HUES64 (cell line): ENCODE results near the gene IZUMO1.

Experiments
- H3K27ac ChIP-seq: 2 replicates; pipeline ENCODE4 v1.7.0; 2013; ENCODE audit warnings: low read depth, low read length, inconsistent platforms
- H3K27me3 ChIP-seq: 2 replicates; pipeline ENCODE4 v1.6.1; 2013; ENCODE audit warnings: mild to moderate bottlenecking, low read length; ENCODE audit not compliant: insufficient read depth
- H3K36me3 ChIP-seq: 2 replicates; pipeline ENCODE4 v1.6.1; 2013; ENCODE audit warnings: mild to moderate bottlenecking, low read length; ENCODE audit not compliant: insufficient read depth
- H3K4me1 ChIP-seq: 2 replicates; pipeline ENCODE4 v1.6.1; 2013; ENCODE audit warnings: mild to moderate bottlenecking, low read length, moderate library complexity; ENCODE audit not compliant: insufficient read depth
- H3K4me3 ChIP-seq: 2 replicates; pipeline ENCODE4 v1.5.1; 2013; ENCODE audit warnings: mild to moderate bottlenecking, low read length, moderate library complexity
- H3K9ac ChIP-seq: 2 replicates; pipeline ENCODE4 v1.6.1; 2013; ENCODE audit warnings: mild to moderate bottlenecking, low read depth, low read length
- H3K9me3 ChIP-seq: 2 replicates; pipeline ENCODE4 v1.6.1; 2013; ENCODE audit warnings: low read depth, low read length; ENCODE audit not compliant: insufficient read depth
- WGBS: fragments of 150-250, 120-280 bp; methylation state at CpG from one replicate; pipeline ENCODE4 v1.1.7; 2013; ENCODE audit warnings: missing lambda C conversion rate; 5-methylcytosine and 5-hydroxymethylcytosine counted together

IZUMO1 gene

DNA sequence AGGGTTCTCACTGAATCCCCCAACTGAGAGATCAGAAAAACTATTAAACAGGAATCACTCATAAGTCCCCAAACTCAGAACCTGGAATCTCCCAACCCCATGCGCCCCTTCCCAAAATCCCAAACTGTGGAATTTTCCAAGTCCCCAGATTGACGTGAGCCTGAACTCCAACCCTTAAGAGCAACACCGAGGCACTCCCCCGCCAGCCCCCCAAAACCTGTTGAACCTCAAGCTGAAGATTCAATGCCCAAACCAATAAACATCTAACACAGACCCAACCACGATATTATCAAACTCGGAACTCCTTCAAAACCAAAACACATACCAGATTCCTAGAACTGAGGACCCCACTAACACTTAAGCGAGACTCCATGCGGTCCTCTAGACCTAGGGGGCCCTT is 599 bp downstream of the IZUMO1 start:
- peaks cover 6% of the 10 kb centered on the region; the same call in 1 of the 2 replicates for H3K4me1 ChIP-seq
- 94% methylated on average over 8 of the region's 8 CpGs for WGBS
- H3K9me3 ChIP-seq, result no peaks in the 10 kb centered on the region
- H3K27ac ChIP-seq, result peak overlapping the region; percentile 84; the same call in 1 of the 2 replicates
- peak overlapping the region; percentile 19; the same call in 1 of the 2 replicates for H3K9ac ChIP-seq
- no peaks in the 10 kb centered on the region for H3K27me3 ChIP-seq
- H3K36me3 ChIP-seq, result peaks cover 24% of the 10 kb centered on the region
- H3K4me3 ChIP-seq, result peak overlapping the region; percentile 70

DNA sequence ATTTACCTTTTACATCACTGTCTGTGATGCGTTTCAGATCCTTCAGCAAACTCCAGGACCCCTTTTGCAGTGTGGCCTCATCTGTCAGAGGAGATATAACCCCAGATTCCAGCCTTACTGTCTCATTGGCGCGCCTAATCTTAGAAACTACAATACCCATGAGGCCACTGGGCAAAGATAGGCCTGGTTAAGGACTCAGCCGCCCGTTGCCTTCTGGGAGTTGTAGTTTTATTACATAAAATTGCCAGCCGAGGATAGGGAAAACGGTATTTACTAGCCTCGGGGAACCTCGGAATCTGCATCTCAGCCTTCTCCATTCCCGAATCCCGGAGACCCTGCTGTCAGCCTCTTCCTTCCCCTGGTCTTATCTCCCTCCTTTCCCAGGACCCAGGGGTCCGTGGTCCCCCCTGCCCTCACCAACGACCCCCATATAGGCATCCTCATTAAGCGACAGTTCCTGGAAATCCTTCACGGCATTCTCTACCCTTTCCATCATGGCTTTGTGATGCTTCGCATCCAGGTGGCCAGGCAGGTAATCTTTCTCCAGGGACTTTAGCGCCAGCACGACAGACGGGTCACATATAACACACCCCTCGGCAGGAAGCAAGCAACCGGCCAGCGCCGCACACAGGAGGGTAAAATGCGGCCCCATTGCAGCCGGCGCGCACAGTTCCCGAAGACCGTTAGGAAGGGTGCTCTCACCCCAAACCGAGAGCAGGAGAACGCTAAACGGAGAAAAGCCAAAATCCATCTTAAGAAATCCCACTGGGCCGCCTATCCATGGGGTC is 1.3 kb downstream of the IZUMO1 start:
- H3K9ac ChIP-seq, result no peak overlapping the region
- H3K27me3 ChIP-seq, result peaks cover 3% of the 10 kb centered on the region; the same call in 1 of the 2 replicates
- no peaks in the 10 kb centered on the region for H3K9me3 ChIP-seq
- no peak overlapping the region for H3K4me3 ChIP-seq
- peaks cover 19% of the 10 kb centered on the region for H3K36me3 ChIP-seq
- WGBS, result 66% methylated on average over 33 of the region's 33 CpGs
- H3K27ac ChIP-seq, result no peak overlapping the region
- H3K4me1 ChIP-seq, result peaks cover 11% of the 10 kb centered on the region; the same call in 1 of the 2 replicates

DNA sequence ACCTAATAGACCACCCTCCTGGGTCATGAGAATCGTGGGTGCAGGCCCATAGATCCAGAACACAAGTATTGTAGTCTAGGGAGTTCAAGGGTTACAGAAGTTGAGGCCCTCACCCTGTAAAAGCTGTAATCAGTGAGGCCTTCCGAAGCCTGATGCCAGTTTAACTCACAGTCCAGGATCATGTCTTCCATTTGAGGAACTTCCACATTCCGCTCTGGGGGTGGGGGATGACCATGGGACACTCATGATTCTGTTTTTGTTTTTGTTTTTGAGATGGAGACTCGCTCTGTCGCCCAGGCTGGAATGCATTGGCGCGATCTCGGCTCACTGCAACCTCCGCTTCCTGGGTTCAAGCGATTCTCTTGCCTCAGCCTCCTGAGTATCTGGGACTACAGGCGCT is 4.6 kb downstream of the IZUMO1 start:
- H3K27ac ChIP-seq, result no peak overlapping the region
- peaks cover 18% of the 10 kb centered on the region for H3K27me3 ChIP-seq
- WGBS, result 95% methylated on average over 11 of the region's 11 CpGs
- peaks cover 15% of the 10 kb centered on the region; the same call in 1 of the 2 replicates for H3K4me1 ChIP-seq
- no peak overlapping the region for H3K9ac ChIP-seq
- H3K9me3 ChIP-seq, result no peaks in the 10 kb centered on the region
- no peak overlapping the region for H3K4me3 ChIP-seq
- H3K36me3 ChIP-seq, result no peaks in the 10 kb centered on the region

DNA sequence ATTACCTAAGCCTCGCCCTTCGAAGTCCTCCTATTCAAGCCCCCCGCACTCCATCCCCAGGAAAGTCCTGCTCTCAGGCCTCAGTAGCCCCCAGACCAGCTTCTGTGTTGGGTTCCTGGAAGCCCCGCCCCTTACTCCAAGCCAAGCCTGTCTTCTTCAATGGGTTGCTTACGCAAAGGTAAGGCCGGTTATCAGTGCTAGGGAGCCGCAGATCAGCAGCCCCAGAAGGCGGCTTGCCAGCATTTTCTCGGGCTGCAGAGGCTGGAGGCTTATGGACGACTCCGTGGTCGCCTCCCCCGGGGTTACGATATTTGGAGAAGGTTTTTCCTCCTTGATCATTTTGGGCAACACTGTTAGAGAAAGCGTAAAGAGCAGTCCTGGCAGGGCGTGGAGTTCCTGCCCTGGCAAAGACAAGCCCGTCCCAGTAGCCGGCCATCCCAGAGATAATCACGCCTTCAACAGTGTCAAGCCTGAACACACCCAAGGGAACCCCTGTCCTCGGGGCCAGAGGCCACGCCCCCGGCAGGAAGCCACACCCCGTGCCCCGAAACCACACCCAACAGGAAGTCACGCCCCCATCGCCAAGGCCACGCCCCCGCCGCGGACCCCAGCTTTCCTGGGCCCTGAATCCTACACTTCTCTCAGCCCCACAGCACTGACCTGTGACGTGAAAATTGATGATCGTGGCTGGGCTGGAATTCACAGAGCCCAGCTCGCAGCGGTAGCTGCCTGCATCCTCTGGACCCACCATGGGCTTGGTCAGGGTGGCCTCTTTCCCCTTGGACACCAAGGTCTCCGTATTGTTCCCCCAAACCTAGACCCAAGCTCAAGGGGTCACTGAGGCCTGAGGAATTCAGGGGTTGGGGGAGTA is 5.3 kb downstream of the IZUMO1 start:
- peak overlapping the region; percentile 39 for H3K4me3 ChIP-seq
- H3K9ac ChIP-seq, result no peak overlapping the region
- 66% methylated on average over 35 of the region's 35 CpGs for WGBS
- no peaks in the 10 kb centered on the region for H3K36me3 ChIP-seq
- H3K4me1 ChIP-seq, result peaks cover 15% of the 10 kb centered on the region; the same call in 1 of the 2 replicates
- H3K27me3 ChIP-seq, result peaks cover 18% of the 10 kb centered on the region
- no peak overlapping the region for H3K27ac ChIP-seq
- H3K9me3 ChIP-seq, result no peaks in the 10 kb centered on the region

DNA sequence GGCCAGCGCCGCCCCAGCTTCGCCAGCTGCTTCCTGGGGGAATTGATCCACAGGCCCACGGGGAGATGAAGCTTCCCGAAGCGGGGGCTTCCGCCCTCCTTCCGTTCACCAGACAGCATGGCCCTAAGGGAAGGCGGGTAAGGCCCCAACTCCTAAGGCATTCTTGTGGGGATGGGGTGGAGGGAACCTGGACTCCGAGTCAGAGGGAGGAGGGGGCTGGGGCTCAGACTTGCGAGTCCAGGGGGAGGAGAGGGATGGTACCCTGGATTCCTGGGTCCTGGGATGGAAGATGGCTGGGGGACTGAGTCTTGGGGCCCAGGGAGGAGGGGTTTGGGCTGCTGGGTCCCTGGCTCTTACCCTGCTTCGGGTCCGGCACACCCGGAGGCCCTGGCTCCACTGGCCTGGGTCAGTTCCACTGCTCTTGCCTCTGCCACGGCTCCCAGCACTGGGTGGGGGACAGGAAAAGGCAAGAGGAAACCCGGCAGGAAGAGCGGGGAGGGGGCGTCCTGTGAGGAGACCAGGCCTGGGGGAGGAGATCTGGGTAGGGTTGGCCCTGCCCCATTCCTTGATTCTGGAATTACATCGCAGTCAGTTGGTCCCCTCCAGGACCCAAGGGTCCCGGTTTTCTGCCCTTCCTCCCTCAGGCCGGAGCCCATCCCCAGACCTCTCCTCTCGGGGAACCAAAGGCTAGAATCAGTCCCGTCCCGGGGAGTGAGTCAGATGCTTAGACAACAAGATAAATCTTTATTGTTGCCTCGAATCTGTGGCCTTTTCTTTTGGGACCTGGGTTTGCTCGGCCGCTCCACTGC is 6.3 kb downstream of the IZUMO1 start, which contains the start of gene RASIP1:
TSS of gene RASIP1 (minus strand) at position 447 of the 809 bp plus-strand sequence. CDS start at position 119, 328 bp downstream.
- Histone ChIP-seq H3K36me3 (no peaks in the 10 kb centered on the region), H3K4me3 (peak within 1 kb of the TSS; percentile 69), H3K27ac (no peak within 1 kb of the TSS), H3K9me3 (no peaks in the 10 kb centered on the region), H3K9ac (0 out of 2 replicates have a peak within 1 kb of the TSS, but pooled peaks have one; percentile 21), H3K4me1 (peaks cover 12% of the 10 kb centered on the region; the same call in 1 of the 2 replicates), H3K27me3 (peaks cover 18% of the 10 kb centered on the region)
- WGBS, result 76% methylated on average over 27 of the region's 27 CpGs

DNA sequence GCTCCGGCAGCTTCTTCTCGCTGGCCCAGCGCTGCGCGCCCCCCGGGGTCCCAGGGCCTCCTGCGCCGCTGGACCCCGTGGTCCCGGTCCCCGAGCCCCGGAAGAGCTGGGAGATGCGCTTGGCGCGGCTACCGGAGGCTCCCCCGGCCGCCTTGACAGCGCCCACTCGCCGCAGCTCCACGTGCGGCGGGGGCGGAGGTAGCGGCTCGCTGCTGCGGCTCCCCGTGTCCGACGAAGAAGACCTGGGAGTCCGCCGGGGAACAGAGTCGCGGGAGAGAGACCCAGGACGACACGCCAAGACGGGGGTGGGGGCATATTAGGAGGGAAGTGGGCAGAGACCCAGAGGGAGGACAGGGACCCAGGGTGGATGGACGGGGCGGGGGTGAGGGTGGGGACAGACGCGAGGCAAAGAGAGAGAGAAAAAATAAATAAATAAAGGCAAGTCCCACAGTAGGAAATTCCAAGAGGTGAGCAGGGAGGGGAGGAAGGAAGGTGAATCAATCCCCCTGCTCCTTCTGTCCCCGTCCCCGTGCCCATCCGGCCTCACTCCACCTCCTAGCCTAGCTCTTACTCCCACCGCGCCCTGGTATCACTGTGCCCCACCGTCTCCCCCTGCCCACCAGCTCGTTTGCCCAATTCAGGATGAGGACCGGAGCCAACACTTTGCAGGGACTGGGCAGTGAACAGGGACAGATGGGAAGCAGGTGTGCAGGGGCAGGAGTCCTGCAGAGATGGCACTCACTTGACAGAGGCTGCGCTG is 7.1 kb downstream of the IZUMO1 start:
- Histone ChIP-seq H3K27me3 (peaks cover 18% of the 10 kb centered on the region), H3K4me1 (0 out of 2 replicates have a peak, but pooled peaks cover 12% of the 10 kb centered on the region), H3K36me3 (no peaks in the 10 kb centered on the region), H3K9ac (0 out of 2 replicates have a peak overlapping the region, but pooled peaks have one; percentile 21), H3K4me3 (peak overlapping the region; percentile 69), H3K9me3 (no peaks in the 10 kb centered on the region), H3K27ac (no peak overlapping the region)
- WGBS, result 13% methylated on average over 51 of the region's 51 CpGs

DNA sequence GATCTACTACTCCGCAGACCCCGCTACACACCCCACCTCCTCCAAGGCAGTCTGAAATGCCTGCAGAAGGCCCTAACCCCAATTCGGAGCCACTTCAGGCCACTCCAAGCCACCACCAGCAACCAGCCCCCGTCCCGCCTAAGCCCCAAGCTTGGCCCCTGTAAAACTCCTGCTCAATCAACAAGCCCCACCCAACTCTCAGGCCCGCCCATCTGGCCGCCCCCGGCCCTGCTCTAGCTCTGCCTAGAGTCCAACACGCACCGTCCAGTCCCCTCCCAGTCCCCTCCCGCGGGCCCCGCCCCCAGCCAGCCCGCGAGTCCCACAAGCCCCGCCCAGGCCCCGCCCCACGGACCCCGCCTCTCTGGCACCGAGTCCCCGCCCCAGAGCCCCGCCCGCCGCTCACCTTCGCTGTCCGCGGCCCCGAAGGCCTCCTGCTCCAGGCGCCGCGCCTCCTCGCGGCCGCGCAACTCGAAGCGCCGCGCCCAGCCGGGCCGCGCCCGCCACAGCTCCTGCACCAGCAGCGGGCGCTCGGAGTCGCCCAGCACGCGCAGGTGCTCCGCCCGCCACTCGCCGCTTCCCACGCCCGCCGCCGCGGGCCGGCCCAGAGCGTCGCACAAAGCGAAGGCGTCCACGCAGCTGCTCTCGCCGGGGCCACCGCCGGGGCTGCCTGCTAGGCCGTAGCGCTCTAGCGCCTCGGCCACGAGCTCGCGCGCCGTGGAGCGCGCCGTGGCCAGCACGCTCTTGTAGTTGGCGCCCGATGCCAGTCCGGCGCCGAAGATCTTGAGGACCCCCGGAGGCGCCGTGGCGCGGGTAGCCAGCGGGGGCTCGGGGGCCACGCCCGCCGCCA is 7.9 kb downstream of the IZUMO1 start:
- H3K27ac ChIP-seq, result no peak overlapping the region
- no peaks in the 10 kb centered on the region for H3K9me3 ChIP-seq
- H3K4me1 ChIP-seq, result 0 out of 2 replicates have a peak, but pooled peaks cover 12% of the 10 kb centered on the region
- peaks cover 18% of the 10 kb centered on the region for H3K27me3 ChIP-seq
- 0 out of 2 replicates have a peak overlapping the region, but pooled peaks have one; percentile 21 for H3K9ac ChIP-seq
- no peaks in the 10 kb centered on the region for H3K36me3 ChIP-seq
- peak overlapping the region; percentile 69 for H3K4me3 ChIP-seq
- WGBS, result 2% methylated on average over 95 of the region's 96 CpGs

DNA sequence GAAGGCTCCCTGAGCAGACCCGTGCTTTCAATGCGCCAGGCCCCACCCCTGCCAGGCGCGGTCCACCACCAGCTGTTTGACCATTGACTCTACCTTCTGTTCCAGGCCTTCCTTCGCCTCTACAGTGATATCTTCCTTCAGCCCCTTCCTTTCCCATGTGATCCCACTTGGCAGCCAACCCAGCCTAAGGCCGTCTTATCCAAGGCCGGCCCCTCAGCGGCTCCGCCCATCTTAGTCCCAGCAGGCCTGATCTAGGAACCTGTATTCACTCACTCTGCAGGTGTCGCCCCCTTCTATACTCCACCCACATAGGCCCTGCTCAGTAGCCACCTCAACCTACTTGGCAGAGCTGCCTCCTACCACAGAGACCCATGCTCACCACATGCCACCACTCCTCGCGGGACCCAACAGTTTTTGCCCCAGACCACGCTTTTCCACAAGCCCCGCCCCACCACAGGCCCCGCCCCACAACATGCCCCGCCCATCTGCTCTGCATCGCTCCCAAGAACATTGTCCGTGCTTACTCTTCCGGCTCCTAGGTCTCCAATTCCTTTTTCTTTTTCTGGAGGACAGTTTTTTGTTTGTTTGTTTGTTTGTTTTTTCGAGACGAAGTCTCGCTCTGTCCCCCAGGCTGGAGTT is 9.2 kb downstream of the IZUMO1 start:
- Histone ChIP-seq H3K4me3 (peak overlapping the region; percentile 4; the same call in 1 of the 2 replicates), H3K27me3 (peaks cover 18% of the 10 kb centered on the region), H3K9me3 (no peaks in the 10 kb centered on the region), H3K36me3 (no peaks in the 10 kb centered on the region), H3K4me1 (0 out of 2 replicates have a peak, but pooled peaks cover 12% of the 10 kb centered on the region), H3K9ac (no peak overlapping the region), H3K27ac (no peak overlapping the region)
- 83% methylated on average over 22 of the region's 22 CpGs for WGBS

DNA sequence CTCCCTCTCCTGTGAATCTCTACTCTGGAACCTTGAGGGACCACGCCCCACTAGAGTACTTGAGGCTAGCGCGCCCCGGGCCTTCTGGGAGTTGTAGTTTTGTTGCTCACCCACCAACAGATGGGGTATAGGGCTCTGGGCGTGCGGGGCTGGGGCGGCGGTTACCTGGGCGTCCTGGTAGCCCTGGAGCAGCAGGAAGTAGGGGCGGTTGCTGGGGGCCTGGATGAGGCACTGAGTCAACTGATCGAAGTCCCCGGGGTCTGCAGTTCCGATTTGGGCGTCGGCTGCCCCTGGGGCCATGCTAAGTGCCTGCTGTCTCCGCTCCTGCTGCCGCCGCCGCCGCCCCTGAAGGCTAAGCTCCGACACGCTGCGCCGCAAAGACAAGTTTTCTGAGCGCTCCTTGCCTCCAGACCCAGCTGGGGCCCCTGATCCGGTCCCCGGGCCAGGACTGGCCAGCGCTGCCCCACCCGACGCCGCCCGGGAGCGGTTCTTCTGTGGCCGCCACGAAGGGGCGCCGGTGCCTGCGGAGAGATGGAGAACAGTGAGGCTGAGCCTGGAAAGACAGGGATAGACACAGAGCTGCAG is 11.6 kb downstream of the IZUMO1 start:
- H3K4me1 ChIP-seq, result 0 out of 2 replicates have a peak, but pooled peaks cover 3% of the 10 kb centered on the region
- H3K4me3 ChIP-seq, result peak overlapping the region; percentile 62
- no peaks in the 10 kb centered on the region for H3K36me3 ChIP-seq
- H3K9me3 ChIP-seq, result no peaks in the 10 kb centered on the region
- peaks cover 12% of the 10 kb centered on the region for H3K27me3 ChIP-seq
- WGBS, result 1% methylated on average over 38 of the region's 38 CpGs
- peak overlapping the region; percentile 43 for H3K9ac ChIP-seq
- H3K27ac ChIP-seq, result peak overlapping the region; percentile 47; the same call in 1 of the 2 replicates
